ENCODE data around the gene CDH4. TPM values are rescaled to one million over a fixed set of nuclear protein-coding genes. Genes with fewer than 3 reads are reported as not detected.

Gene CDH4
- total RNA-seq, 4 donors from 2014 or later: 0.13 to 0.38 (median 0.21) TPM; not detected in 1

GRCh38 chr20:61507778-61508177 is 255.7 kb downstream of the CDH4 start:
- no peaks in the 10 kb centered on the region for H3K36me3 ChIP-seq
- TF ChIP-seq POLR2A (IDR thresholded peaks at IDR 0.05): no peak
- no peak for TF ChIP-seq CTCF (IDR thresholded peaks at IDR 0.05)
- H3K27ac ChIP-seq: no peak overlapping the region
- H3K4me1 ChIP-seq: no peaks in the 10 kb centered on the region
- DNase-seq: no peak
- 71 to 73% methylated on average over 11 of the region's 11 CpGs for WGBS, 2 donors
- no peaks in the 10 kb centered on the region for H3K9me3 ChIP-seq
- no peak overlapping the region for H3K4me3 ChIP-seq
- intact Hi-C loops (cut with DNase I): no loop called here
- peaks cover 0 to 33% (median 0%) of the 10 kb centered on the region in 4 donors for H3K27me3 ChIP-seq

- peaks cover 0 to 33% (median 0%) of the 10 kb centered on the region in 4 donors for H3K27me3 ChIP-seq
- H3K36me3 ChIP-seq: no peaks in the 10 kb centered on the region
- no peaks in the 10 kb centered on the region for H3K4me1 ChIP-seq
- DNase-seq: no peak
- 58 to 62% methylated on average over 3 to 7 of the region's 13 CpGs for WGBS, 2 donors
- TF ChIP-seq POLR2A (IDR thresholded peaks at IDR 0.05): no peak
- no peak for TF ChIP-seq CTCF (IDR thresholded peaks at IDR 0.05)
- H3K27ac ChIP-seq: no peak overlapping the region
- no peaks in the 10 kb centered on the region for H3K9me3 ChIP-seq
- intact Hi-C loops (cut with DNase I): no loop called here
- H3K4me3 ChIP-seq: no peak overlapping the region
Observed at GRCh38 chr20:61508301-61509096, 256.4 kb downstream of the CDH4 start.

- H3K36me3 ChIP-seq: no peaks in the 10 kb centered on the region
- H3K4me1 ChIP-seq: no peaks in the 10 kb centered on the region
- intact Hi-C loops (cut with DNase I): no loop called here
- H3K9me3 ChIP-seq: no peaks in the 10 kb centered on the region
- DNase-seq: no peak
- WGBS, 2 donors: 71 to 77% methylated on average over 6 to 7 of the region's 7 CpGs
- TF ChIP-seq CTCF (IDR thresholded peaks at IDR 0.05): no peak
- TF ChIP-seq POLR2A (IDR thresholded peaks at IDR 0.05): no peak
- no peak overlapping the region for H3K27ac ChIP-seq
- peaks cover 0 to 26% (median 0%) of the 10 kb centered on the region in 4 donors for H3K27me3 ChIP-seq
- H3K4me3 ChIP-seq: no peak overlapping the region
Observed at GRCh38 chr20:61510778-61511330, 258.8 kb downstream of the CDH4 start.

GRCh38 chr20:61512475-61512874 is 260.4 kb downstream of the CDH4 start:
- Histone ChIP-seq H3K36me3 (no peaks in the 10 kb centered on the region), H3K4me1 (no peaks in the 10 kb centered on the region), H3K4me3 (no peak overlapping the region), H3K9me3 (no peaks in the 10 kb centered on the region), H3K27ac (no peak overlapping the region), H3K27me3 (peaks cover 0 to 22% (median 0%) of the 10 kb centered on the region in 4 donors)
- TF ChIP-seq CTCF (IDR thresholded peaks at IDR 0.05): no peak
- no peak for TF ChIP-seq POLR2A (IDR thresholded peaks at IDR 0.05)
- 82 to 84% methylated on average over 11 of the region's 11 CpGs for WGBS, 2 donors
- intact Hi-C loops (cut with DNase I): no loop called here
- DNase-seq: no peak
